DOHH2 (cell line): Measurements from ENCODE around the gene TP53TG3F.
"Not testable (repeated sequence)": the region's sequence is repeated elsewhere in the genome, so short reads cannot be mapped to it uniquely, and the experiment has no call there.

Source experiments
- H3F3A ChIP-seq: fragments of 200-600 bp; sonication (generic), shearing (Covaris generic); 2 replicates; pipeline ENCODE4 v1.6.0; 2016; ENCODE audit warnings: antibody characterized with exemption, mild to moderate bottlenecking; ENCODE audit not compliant: control insufficient read depth, insufficient read depth
- H3K27ac ChIP-seq: fragments of 200-600 bp; sonication (generic); 2 replicates; pipeline ENCODE4 v1.5.1; 2014; ENCODE audit warnings: low read depth, mild to moderate bottlenecking, low read length, moderate library complexity
- H3K27me3 ChIP-seq: fragments of 200-600 bp; sonication (generic); 2 replicates; pipeline ENCODE4 v1.6.1; 2014; ENCODE audit warnings: mild to moderate bottlenecking, low read length, mixed read lengths; ENCODE audit not compliant: control insufficient read depth
- H3K36me3 ChIP-seq: fragments of 200-600 bp; sonication (generic); 2 replicates; pipeline ENCODE4 v1.6.1; 2014; ENCODE audit warnings: mild to moderate bottlenecking, low read length, moderate library complexity, mixed read lengths; ENCODE audit not compliant: control insufficient read depth
- H3K4me1 ChIP-seq: fragments of 200-600 bp; sonication (generic); 2 replicates; pipeline ENCODE4 v1.6.1; 2014; ENCODE audit warnings: mild to moderate bottlenecking, low read length, mixed read lengths; ENCODE audit not compliant: control insufficient read depth
- H3K4me2 ChIP-seq: fragments of 200-600 bp; sonication (generic); 2 replicates; pipeline ENCODE4 v1.6.0; 2014; ENCODE audit warnings: mild to moderate bottlenecking, low read length, moderate library complexity
- H3K4me3 ChIP-seq: fragments of 200-600 bp; sonication (generic); 2 replicates; pipeline ENCODE4 v1.5.1; 2014; ENCODE audit warnings: mild to moderate bottlenecking, low read length, mixed read lengths
- H3K79me2 ChIP-seq: fragments of 200-600 bp; sonication (generic); 2 replicates; pipeline ENCODE4 v1.6.1; 2014; ENCODE audit warnings: mild to moderate bottlenecking, low read length, mixed read lengths; ENCODE audit not compliant: control insufficient read depth
- H3K9me2 ChIP-seq: fragments of 200-600 bp; sonication (generic); replicated peaks from 2 replicates; pipeline ENCODE4 v1.6.1; 2014; ENCODE audit warnings: mild to moderate bottlenecking, low read length, mixed read lengths; ENCODE audit not compliant: control insufficient read depth
- H3K9me3 ChIP-seq: fragments of 200-600 bp; sonication (generic); 2 replicates; pipeline ENCODE4 v1.6.1; 2014; ENCODE audit warnings: antibody characterized with exemption, low read length, mixed read lengths; ENCODE audit not compliant: control insufficient read depth, insufficient read depth
- H4K20me1 ChIP-seq: fragments of 200-600 bp; sonication (generic); 2 replicates; pipeline ENCODE4 v1.6.0; 2014; ENCODE audit warnings: low read depth, mild to moderate bottlenecking, antibody characterized with exemption, low read length, moderate library complexity; ENCODE audit not compliant: control insufficient read depth, insufficient read depth

The TP53TG3F gene

DNA sequence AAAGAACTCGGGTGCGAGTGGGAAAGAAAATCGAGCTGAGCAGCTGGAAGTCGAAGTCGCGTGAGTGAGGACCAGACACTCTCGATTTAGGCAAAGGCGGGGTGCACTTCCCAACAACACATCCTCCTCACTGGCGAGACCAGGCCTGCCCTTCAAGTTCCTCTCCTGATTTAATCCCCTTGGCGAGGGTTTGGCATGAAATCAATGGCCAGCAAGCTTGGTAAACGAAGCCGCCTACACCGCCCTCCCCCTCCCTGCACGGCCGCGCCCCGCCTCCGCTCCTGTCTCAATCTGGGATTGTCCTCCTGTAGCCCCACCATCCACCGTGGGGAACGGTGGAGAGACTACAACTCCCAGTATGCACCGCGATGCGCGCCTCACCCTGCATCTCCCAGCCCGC lies at the start of gene TP53TG3F:
TP53TG3F (plus strand) TSS at position 301 of the 400 bp plus-strand sequence; CDS start at position 369, 68 bp downstream.
- H3K79me2 ChIP-seq, H3K4me1 ChIP-seq: not testable (repeated sequence)

GRCh38 chr16:33491611-33492010 lies 32.2 kb downstream of the TP53TG3F start:
- H3K79me2 ChIP-seq, H3K27me3 ChIP-seq, H3K4me3 ChIP-seq, H3F3A ChIP-seq, H3K9me2 ChIP-seq, H3K27ac ChIP-seq, H3K9me3 ChIP-seq, H3K4me1 ChIP-seq, H3K4me2 ChIP-seq, H3K36me3 ChIP-seq, H4K20me1 ChIP-seq: not testable (repeated sequence)

More for the DNA sequence above, at the start of gene TP53TG3F:
- H3K27me3 ChIP-seq, H3K36me3 ChIP-seq, H3F3A ChIP-seq, H4K20me1 ChIP-seq, H3K27ac ChIP-seq, H3K9me2 ChIP-seq, H3K9me3 ChIP-seq, H3K4me3 ChIP-seq, H3K4me2 ChIP-seq: not testable (repeated sequence)

DNA sequence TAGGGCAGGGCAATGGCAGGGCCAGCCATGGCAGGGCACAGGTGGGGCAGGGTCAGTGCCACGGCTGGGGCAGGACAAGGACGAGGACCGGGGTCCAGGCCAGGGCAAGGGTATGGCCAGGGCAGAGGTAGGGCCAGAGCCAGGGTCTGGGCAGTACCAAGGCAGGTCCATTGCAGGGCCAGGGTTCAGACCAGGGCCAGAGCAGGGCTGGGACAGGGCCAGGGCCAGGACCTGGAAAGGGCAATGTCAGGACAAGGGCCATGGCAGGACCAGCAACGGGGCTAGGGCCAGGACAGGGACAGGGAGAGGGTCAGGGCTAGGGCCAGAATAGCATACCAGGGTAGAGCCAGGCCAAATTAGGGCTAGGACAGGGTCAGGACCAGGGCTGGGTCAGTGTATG lies 47.8 kb downstream of the TP53TG3F start:
- H3K4me2 ChIP-seq, H3K27ac ChIP-seq, H3K9me3 ChIP-seq, H3K9me2 ChIP-seq, H3K36me3 ChIP-seq, H4K20me1 ChIP-seq, H3K27me3 ChIP-seq, H3F3A ChIP-seq, H3K4me1 ChIP-seq, H3K79me2 ChIP-seq, H3K4me3 ChIP-seq: not testable (repeated sequence)

GRCh38 chr16:33509070-33509469 lies 49.7 kb downstream of the TP53TG3F start:
- H3K36me3 ChIP-seq, H3K4me3 ChIP-seq, H3K4me1 ChIP-seq, H4K20me1 ChIP-seq, H3K27me3 ChIP-seq, H3K9me2 ChIP-seq, H3F3A ChIP-seq, H3K79me2 ChIP-seq, H3K9me3 ChIP-seq, H3K4me2 ChIP-seq, H3K27ac ChIP-seq: not testable (repeated sequence)

GRCh38 chr16:33509906-33510305 lies 50.5 kb downstream of the TP53TG3F start:
- not testable (repeated sequence) for H3K4me3 ChIP-seq, H3K79me2 ChIP-seq, H3K9me3 ChIP-seq, H3K9me2 ChIP-seq, H3K27ac ChIP-seq, H3K27me3 ChIP-seq, H3F3A ChIP-seq, H3K36me3 ChIP-seq, H3K4me2 ChIP-seq, H4K20me1 ChIP-seq, H3K4me1 ChIP-seq
